ENCODE measurements around the gene CCR6. TPM values are rescaled to one million over a fixed set of nuclear protein-coding genes. Genes with fewer than 3 reads are reported as not detected.

CCR6 gene
- total and polyA plus RNA-seq, 2 donors (not counting 3 experiments of a cell fraction or from before 2014, with no cell fraction given): not detected

DNA sequence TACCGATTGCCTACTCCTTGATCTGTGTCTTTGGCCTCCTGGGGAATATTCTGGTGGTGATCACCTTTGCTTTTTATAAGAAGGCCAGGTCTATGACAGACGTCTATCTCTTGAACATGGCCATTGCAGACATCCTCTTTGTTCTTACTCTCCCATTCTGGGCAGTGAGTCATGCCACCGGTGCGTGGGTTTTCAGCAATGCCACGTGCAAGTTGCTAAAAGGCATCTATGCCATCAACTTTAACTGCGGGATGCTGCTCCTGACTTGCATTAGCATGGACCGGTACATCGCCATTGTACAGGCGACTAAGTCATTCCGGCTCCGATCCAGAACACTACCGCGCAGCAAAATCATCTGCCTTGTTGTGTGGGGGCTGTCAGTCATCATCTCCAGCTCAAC is 13.5 kb downstream of the CCR6 start:
- dilution Hi-C loops (cut with MboI; ENCODE audit: extremely low pct_ligation_motif_present, low sequenced_read_pairs): no loop called here
- no peak overlapping the region for H3K27ac ChIP-seq (ENCODE audit: insufficient read depth, low read depth, low read length)
- H3K27me3 ChIP-seq (ENCODE audit: control insufficient read depth in 2 of 2, insufficient read depth in 2 of 2, low read length in 2 of 2): no peaks in the 10 kb centered on the region
- H3K36me3 ChIP-seq (ENCODE audit: control insufficient read depth in 2 of 2, extremely low read depth in 1 of 2, insufficient read depth in 2 of 2, low read length in 2 of 2): no peaks in the 10 kb centered on the region
- no peak overlapping the region for H3K4me2 ChIP-seq (ENCODE audit: insufficient read depth, low read length)
- H3K9me3 ChIP-seq (replicated peaks; ENCODE audit: control insufficient read depth, insufficient read depth, low read length): no peaks in the 10 kb centered on the region
- no peak for FAIRE-seq
- no peak overlapping the region for H3K9ac ChIP-seq (replicated peaks; ENCODE audit: extremely low read depth, insufficient read depth, low read length)
- H3K79me2 ChIP-seq (ENCODE audit: control insufficient read depth, insufficient read depth, low read length): no peaks in the 10 kb centered on the region
- CTCF ChIA-PET: no interaction called here
- H4K20me1 ChIP-seq (replicated peaks; ENCODE audit: control insufficient read depth, extremely low read depth, insufficient read depth, low read length): no peaks in the 10 kb centered on the region
- H3K9me1 ChIP-seq (replicated peaks; ENCODE audit: control insufficient read depth, extremely low read depth, insufficient read depth, low read length): no peaks in the 10 kb centered on the region
- TF ChIP-seq POLR2AphosphoS5 (IDR thresholded peaks at IDR 0.05; ENCODE audit: insufficient read depth, low read depth, low read length): no peak
- TF ChIP-seq EZH2 (IDR thresholded peaks at IDR 0.05; ENCODE audit: borderline replicate concordance, low read depth, low read length, severe bottlenecking): no peak
- TF ChIP-seq CTCF (IDR thresholded peaks at IDR 0.05; ENCODE audit: extremely low read depth in 1 of 2, insufficient read depth in 1 of 2, low read depth in 1 of 2, low read length in 2 of 2): no peak
- TF ChIP-seq MYC (IDR thresholded peaks at IDR 0.05; ENCODE audit: low read depth, low read length): no peak
- no peak for TF ChIP-seq JUN (IDR thresholded peaks at IDR 0.05; ENCODE audit: borderline replicate concordance, insufficient read depth, insufficient read length, low read depth)
- TF ChIP-seq, protein P1, sequence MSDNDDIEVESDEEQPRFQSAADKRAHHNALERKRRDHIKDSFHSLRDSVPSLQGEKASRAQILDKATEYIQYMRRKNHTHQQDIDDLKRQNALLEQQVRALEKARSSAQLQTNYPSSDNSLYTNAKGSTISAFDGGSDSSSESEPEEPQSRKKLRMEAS (IDR thresholded peaks at IDR 0.05; ENCODE audit: insufficient read depth, insufficient read length): no peak
- TF ChIP-seq FOS (IDR thresholded peaks at IDR 0.05; ENCODE audit: borderline replicate concordance, insufficient read depth, low read length): no peak
- TF ChIP-seq GATA2 (IDR thresholded peaks at IDR 0.05; ENCODE audit: insufficient read depth, insufficient read length, low read depth, low read length): no peak
- TF ChIP-seq POLR2A (IDR thresholded peaks at IDR 0.05; ENCODE audit: low read depth, low read length): no peak
- intact Hi-C loops (cut with micrococcal nuclease): no loop called here
- no peak overlapping the region for H3K4me3 ChIP-seq (replicated peaks in 1 of 3; ENCODE audit: insufficient read depth in 1 of 3, low read depth in 1 of 3, low read length in 3 of 3)
- DNase-seq (ENCODE audit: low read depth, low spot score): no peak
- H3K4me1 ChIP-seq (ENCODE audit: control insufficient read depth, extremely low read depth, insufficient read depth, low read length): no peaks in the 10 kb centered on the region
- POLR2A ChIA-PET: no interaction called here
- BruUV-seq (replicated peaks): no TSS peak
- no peak overlapping the region for H2AFZ ChIP-seq (ENCODE audit: low read depth, low read length)

All from endothelial cell of umbilical vein (primary cell).